ENCODE measurements around the gene ZSWIM6.

The ZSWIM6 gene

DNA sequence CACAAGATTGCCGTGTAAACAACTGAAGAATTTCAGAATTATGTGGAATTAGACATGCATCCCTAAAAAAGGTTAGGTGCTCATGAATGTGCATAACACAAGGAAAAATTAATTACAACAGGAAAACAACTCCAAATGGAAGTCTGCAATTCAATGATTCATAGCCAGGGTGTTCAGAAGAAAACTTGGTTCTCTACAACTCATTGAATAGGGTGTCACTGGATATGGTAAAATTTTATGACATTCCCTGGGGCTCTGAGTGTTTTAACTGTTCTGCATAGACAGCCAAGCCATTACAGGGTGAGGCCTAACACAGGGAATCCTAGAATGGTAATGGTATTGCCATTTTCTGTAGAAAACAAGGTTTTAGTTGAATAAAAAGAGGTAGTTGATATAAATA is 24.4 kb upstream of the ZSWIM6 start:
- DNase-seq: no peak

DNA sequence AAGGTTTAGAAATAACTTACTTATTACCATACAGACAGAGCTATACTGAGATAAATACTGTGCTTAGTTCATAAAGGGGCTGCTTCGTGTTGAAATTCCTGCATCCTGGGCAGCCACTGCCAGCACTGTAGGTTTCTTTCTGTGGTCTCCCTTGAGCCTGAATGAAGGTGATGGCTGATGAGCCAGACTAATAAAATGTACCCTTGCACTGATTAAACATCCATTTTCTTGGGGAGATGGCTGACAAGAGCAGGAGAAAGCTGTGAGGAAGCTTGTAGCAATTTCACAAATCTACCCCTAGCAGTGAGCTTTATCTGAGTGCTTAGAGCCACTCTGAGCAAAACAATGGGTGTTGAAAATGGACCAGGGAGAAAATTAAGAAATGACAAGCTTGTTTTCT is 23.3 kb upstream of the ZSWIM6 start:
- no peak for DNase-seq

DNA sequence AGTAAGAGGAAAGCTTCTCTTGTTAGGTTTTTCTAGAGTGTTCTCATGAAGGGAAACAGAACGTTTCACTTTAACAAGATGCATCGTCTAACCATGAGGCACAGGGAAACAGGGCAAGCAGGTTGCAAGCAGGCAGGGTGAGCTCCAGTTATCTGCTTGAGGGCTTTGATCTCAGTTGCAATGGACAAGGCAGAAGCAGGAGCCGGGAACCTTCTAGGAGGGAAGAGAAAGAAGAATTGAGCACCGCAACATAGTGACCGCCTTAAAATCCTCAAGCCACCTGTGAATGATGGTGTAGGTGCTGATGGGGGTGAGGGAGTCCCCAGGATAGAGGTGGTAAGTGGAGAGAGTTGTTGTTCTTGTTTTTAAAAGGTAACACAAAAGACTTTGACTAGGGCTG is 22.9 kb upstream of the ZSWIM6 start:
- DNase-seq: no peak

DNA sequence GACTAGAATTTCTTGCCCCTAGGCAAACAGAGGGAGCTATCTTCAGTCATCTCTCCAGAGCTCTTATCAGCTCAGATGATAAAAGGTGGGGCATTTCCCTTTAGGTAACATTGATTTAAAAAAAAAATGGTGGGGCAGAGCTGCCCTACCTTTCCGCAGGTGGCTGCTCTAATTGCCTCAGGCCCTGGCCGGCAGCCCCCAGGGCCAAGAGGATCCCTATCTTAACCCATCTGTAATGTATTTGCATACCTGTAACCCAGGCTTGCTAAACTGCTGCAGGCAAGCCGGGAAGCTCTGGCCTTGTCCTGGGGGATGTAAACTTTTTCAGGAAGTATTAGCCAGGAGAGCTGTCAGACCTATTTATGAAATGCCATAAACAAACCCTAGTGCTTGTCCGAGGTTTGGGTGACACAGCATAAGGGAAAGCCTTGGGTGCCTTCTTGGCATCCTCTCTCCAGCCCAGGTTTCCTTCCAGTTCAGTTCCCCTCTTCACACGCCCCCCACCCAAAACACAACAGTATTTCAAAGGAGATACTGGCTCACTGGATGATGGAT is 20.9 kb upstream of the ZSWIM6 start:
- DNase-seq: no peak

DNA sequence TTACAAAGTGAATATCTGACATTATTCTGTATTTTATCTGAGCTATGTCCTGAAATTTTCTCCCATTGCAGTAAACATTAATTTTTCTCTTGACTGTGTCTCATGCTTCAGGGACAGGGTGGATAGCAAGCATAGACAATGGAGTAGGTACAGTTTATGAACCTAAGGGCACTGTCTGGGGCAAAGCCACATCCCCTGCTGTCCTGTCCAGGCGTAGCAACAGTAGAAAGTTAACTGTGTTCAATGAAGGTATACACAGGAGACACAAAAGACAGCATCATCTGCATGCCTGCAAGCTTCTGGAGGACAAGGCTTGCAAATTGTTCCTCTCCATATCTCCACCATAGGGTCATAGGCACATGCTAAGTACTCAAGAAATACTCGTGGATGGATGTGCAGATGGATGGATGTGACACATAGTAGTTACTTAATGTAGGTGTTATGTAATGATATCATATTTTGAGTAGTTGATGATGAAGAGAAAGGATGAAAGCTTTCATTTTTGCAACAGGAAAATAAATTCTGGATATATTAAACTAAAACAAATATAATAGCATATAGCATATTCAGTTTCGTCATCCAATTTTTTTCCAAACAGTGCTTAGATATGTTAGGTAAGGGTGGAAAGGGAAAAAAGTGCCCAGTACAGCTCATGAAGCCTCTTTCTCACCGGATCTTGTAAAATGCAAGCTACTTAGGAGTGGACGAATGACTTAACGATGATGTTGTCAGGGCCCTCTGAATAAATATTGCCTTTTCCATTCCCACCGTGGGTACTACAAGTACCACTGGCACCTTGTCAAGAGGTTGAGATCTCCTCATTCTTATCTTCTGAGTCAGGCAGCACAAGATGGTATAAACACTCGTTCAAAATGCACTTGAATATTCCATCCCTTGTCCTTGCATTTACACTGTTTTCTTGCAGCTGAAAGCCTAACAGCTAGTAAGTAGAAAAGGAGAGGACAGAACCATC is 19.9 kb upstream of the ZSWIM6 start:
- DNase-seq: no peak

DNA sequence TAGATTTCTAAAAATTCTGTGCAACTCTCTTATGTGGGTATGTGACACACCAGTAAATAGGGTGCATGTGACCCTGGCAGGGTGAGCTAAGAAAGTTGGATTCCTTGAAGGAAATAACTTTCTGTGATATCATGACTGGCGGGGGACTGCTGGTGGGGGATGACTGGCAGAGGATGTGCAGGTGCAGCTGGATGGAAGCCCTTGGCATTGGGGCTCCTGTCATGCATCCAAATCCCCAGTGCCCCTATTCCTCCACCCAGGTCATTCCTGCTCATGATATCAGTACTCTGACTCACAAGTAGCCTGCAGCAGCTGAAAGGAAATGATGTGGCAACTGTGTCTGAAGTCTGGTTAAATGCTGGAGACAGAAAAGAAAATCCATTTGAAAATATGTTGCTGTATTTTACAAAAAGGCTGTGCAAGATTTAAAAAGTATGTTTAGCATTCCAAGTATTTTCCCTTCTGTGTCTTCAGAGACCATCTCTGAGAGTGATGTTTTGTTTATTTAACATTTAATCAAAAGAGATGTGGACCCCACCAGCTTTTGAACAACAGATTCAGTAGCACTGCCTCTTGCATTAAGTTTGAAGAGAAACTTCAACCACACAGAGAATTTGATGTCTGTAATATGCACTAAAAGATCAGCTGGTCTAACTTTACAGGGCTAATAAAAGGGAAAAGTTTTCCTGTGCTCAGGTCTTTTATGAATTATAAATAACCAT is 17.9 kb upstream of the ZSWIM6 start:
- peak; percentile 27 for DNase-seq

DNA sequence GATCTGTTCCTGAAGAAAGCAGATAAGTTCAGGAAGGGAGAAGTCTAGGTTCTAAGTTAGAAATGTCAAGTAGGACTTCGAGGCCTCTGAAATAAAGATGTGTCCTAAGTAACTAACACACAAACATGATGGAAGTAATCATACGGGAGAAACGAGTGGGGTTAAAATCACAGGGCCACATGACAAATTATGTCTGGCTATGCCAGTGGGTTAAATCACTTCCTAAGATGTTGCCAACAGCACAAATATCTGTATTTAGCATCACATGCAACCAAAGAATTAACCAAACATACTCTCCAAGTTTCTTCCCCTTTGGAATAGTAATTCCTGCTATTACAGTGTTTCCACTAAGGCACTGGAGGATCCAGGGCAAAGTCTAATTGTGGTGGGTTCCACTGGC is 13.7 kb upstream of the ZSWIM6 start:
- no peak for DNase-seq

DNA sequence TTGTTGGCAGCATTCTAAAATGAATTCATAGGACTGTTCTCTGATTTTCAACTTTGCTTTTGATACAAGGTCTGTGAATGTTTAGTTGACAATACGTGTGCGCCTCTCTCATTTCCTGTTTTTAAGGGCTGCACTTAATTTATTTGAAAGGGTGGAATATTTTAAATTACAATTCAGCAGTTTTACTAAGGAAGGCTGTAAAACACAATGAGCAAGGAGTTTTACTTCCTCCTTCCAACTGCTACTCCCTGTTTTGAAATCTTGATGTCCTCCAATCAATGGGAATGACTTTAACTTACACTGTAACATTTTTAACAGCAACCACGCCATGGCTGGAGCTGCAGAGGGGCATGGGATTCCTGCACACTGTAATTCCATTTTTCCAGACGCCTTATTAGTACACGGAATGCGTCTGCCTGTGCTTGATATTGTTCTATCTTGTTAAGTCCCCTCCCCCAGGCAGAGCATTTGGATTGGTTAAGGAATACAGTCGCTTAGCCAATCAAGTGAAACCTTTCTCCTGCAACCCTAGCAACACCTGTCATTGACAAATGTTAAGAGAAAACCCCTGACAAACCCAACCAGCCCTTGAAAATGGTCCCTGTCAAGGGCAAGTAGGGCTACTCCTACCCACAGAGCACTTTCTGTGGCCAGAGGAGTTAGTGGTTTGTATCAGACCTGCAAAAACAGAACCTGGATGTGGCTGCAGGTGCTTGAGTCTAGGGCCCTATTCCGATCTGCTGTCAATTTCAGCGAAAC is 12.5 kb upstream of the ZSWIM6 start:
- no peak for DNase-seq

DNA sequence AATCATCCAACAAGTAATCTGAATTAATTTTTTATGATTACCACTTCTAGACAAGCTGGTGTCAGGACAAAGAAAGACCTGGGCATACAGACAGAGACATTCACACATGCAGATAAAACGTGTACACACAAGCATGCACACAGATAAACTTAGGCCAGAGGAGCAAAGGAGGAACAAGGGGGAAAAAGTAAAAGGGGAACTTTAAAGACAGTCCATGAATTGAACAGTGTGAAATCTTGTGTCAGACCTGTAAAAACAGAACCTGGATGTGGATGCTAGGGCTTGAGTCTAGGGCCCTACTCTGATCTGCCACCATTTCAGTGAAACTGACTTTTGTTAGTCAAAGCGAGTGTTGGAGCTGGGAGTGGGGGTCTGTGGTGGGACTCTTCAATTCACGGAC is 11.2 kb upstream of the ZSWIM6 start:
- DNase-seq: peak; percentile 39

DNA sequence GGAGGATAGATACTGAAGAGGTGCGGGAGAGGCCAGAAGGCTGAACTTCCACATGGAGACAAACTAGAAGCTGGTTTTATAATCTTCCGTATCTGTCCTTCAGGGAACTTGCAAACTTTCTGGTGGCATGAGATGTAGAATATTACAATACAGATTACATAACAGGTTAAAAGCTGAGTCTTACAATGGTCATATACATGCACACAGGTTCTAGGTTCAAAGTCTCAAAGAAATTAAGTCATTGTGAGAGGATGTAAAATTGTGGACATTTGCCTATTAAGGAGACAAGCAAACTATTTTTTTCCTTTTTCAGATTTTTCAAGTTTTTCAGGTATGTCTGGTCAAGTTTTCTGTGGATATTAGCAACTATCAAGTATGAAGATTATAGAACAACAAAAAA is 10.4 kb upstream of the ZSWIM6 start:
- no peak for DNase-seq

DNA sequence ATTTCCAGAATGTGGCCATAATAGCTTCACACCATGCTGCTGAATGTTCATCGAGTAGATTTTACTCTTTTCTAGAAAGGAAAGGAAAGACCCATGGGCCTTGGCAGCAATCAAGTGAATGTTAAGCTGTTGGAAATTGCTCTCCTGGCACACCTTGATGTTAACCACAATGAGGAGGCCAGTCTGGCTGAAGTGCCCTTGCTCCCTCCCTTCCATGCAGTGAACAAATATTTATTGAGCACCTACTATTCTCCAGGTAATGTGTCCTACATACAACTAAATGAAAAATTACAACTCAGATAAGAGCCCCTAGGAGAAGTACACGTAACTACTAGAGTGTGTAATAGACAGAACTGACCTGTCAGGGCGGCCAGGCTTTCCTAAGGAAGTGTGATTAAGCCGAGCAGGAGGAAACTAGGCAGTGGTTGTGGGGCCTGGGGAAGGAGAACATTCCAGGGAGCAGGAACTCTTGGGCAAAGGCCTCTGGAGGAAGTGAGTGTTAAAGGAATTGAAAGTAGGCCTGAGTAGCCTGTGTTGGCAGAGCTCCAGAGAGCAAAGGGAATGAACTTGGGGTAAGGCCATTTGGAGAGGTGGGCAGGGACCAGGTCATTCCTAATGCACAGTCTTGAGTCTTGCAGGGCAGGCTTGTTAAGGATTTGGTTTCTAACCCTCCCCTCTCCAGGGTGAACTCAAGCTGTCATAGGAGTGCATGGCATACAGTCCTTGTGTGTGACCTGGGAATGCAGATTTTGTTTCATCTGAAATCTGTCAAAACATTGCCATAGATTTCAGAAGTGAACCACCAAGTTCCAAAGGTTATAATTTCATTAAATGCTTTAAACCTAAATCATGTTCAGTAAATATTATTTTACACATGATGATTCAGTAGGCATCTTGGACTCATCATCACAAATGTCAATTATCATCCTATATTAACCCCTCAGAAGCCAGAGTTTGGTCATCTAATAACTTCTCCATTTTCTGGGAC is 9.0 kb upstream of the ZSWIM6 start:
- DNase-seq: no peak

DNA sequence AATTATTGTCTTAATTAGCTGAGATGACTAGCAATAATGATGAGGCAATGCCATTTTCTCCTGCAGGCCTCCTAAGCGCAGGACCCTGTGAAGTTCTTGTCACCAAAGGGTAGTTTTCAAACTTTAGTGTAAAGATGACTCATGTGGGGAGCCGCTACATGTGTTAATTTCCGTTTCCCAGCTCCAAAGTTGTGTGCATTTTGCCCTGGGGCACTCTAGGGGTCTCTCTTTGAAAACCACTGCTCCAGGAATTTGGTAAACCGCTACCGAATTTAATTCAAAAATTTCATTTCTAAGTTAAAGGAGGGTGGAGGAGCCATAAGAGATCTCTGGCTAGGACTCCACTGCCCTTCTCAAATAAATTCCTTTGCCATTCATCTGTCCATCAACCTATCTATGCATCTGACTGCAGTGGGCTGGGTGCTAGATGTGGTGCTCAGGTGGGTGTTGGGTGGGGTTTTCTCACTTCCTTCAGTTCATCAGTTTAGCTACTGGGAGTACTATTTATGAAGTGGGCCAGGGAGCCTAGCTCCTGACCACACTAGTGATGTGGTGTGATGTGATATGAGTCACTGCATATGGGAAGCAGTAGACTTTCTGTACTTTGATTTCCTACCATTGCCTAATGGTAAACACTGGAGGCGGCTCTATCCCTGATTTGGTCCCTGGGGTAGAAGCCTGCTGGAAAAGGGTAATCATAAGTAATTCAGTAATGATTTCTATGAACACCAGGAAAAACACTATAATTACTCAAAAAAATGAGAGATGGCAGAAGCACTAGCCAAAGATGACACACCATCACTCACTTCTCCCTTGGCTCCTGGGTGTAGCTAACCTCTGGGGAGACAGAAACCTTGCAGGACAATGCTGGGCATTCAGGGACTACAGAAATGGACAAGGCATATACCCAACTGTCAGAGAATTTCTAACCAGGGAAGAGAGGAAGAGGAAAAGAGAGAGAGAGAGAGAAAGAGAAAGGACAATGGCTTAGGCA is 4.0 kb upstream of the ZSWIM6 start:
- no peak for DNase-seq

DNA sequence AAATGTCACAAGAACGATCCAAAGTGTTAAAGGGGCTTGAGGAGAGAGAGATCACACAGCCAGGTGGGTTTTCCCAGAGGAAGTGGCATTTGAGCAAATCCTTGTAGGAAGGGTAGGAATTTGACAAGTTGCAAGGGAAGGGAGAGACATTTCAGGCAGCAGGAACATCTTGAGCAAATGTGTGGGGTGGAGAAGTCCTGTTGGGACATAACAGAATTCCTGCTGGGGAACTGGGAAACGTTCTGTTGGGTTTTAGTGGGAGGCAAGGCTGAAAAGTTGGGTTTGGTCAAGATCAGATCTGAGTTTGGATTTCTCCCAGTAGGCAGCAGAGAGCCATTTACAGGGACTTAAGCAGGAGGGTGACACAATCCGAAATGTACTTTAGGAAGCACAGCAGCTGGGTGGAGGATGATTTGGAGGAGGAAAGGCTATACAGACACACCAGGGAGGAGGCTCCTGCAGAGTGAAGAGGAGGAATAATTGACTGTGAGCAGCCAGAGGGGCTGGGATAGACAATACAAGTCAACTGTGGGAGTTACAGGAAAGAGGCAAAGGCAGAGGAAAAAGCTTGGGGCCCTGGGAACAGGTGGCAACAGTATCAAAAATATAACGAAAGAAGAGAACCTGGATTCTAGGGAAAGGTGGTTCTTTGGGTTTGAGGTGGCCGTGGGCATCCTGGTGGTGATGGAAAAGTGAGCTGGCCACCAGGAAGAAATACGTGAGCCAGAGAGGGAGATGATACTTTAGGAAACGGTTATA is 3.1 kb upstream of the ZSWIM6 start:
- no peak for DNase-seq

DNA sequence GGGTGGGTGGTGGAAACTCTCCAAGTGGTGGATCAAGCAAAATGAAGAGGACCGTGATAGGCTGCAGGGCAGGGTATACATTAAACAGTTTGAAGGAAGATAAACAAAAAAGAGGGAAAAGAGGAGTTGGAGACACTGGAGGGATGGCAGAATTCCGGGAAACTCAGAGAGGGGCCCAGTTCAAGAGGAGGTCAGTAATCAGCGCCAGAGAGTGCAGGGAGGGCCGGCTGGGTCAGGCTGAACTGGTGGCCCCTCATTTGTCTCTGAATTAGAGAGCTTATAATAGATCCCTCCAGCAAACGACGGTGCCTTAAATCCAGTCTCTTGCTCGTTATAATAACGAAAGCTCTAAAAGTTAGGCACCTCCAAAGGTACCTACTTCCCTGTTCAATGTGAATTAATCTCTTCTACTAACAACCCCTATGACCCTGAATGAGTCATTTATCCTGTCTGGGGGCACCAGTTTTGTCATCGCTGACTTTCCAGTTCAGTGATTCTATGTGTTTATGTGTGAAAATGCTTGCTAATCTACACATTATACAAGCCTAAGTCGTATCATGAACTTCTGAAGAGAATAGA is 2.4 kb upstream of the ZSWIM6 start:
- DNase-seq: no peak

DNA sequence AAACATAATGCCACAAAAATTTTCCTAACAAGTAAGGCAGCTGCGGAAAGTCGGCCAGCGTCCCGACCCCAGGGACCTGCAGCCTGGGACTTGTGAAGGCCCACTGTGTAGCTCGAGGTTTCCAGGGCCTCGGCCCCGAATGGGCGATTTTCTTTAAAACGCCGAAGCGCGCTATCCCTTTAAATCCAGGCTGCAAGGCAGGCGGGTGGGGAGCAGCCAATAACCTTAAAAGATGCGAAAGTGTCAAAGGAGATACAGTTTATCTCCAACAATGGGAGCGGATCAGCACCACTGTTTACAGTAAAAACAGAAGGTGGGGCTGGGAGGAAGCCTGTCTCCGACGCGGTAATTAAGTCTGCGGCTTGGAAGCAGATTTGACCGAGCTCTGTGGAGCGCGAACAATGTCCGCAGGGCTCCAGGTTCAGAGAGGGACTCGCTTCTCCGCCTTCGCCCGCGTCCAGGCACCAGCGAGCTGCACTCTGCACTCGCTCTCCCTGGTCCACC is 1.7 kb upstream of the ZSWIM6 start:
- peak; percentile 53 for DNase-seq

DNA sequence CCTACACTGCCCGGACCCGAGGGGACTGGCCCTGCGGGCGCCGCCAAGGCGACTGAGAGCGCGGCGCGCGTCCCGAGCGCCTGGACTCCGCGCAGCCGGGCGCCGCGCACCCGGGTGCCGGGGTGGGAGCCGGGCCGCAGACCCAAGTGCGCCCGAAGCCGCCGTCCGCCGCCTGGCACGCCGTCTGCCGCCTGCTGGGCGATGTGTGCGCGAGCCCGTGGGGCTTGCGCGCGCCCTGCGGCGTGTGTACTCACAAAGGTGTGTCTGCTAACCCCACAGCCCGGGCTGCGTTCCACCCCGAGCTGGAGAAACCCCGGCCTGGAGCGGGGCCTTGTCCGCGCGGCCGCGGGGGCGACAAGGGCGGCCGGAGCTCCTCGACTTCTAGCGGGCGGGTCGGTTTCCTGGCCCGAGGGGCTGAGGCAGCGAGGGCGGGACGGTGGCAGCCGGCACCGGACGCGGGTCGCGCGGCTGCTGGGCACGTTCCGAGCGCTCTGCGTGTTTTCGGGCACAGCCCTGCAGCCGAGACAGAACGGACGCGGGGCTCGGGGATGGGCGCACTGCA is 1.1 kb upstream of the ZSWIM6 start:
- peak; percentile 65 for DNase-seq

DNA sequence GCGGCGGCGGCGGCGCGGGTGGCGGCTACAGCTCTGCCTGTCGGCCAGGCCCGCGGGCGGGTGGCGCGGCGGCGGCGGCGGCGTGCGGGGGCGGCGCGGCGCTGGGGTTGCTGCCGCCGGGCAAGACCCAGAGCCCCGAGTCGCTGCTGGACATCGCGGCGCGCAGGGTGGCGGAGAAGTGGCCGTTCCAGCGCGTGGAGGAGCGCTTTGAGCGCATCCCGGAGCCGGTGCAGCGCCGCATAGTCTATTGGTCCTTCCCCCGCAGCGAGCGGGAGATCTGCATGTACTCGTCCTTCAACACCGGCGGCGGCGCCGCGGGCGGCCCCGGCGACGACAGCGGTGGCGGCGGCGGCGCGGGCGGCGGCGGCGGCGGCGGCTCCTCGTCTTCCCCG is 296 bp downstream of the ZSWIM6 start:
- DNase-seq: no peak

DNA sequence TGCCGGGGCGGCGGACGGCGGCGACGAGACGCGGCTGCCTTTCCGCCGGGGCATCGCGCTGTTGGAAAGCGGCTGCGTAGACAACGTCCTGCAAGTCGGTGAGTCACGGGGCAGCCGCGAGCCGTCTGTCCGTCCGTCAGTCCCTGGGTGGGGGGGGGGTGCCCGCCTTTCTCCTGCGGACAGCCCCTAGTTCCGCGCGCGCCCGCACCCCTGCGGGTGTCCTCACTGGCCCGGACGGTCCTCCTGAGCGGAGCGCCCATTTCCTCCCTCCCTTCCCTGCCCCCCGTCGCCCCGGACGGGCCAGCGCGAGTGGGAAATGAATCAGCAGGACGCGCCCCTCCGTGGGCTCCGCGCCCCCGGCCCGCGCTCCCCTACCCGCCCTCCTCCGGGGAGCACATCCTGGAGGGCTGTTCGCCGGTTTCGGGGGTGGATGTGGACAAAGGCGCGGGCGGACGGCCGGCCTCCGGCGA is 828 bp downstream of the ZSWIM6 start:
- DNase-seq: no peak

Measured in GDM1 (cell line).